Neural progenitor cell (in vitro differentiated cells): ENCODE measurements around the gene MYBPH. TPM values are rescaled to one million over a fixed set of nuclear protein-coding genes. Genes with fewer than 3 reads are reported as not detected.

ENCODE experiments used
- DNase-seq: peaks from one replicate; pipeline ENCODE4 v3.0.0-alpha.2; 2016; ENCODE audit warnings: low spot score
- H2AFZ ChIP-seq: fragments of 200-600 bp; sonication (generic); replicated peaks from 2 replicates; pipeline ENCODE4 v1.6.1; 2016; ENCODE audit warnings: antibody characterized with exemption
- H3F3A ChIP-seq: fragments of 200-600 bp; sonication (generic); 2 replicates; pipeline ENCODE4 v1.6.1; 2016; ENCODE audit warnings: antibody characterized with exemption, low read depth
- H3K27ac ChIP-seq: fragments of 200-600 bp; sonication (generic); 2 replicates; pipeline ENCODE4 v1.5.1; 2016; ENCODE audit warnings: mild to moderate bottlenecking
- H3K27me3 ChIP-seq: fragments of 200-600 bp; sonication (generic); 2 replicates; pipeline ENCODE4 v1.6.1; 2016; ENCODE audit warnings: mild to moderate bottlenecking, moderate library complexity
- H3K36me3 ChIP-seq: fragments of 200-600 bp; sonication (generic); 2 replicates; pipeline ENCODE4 v1.5.1; 2016
- H3K4me1 ChIP-seq: fragments of 200-600 bp; sonication (generic); 2 replicates; pipeline ENCODE4 v1.6.1; 2016; ENCODE audit warnings: mixed run types
- H3K4me2 ChIP-seq: fragments of 200-600 bp; sonication (generic); 2 replicates; pipeline ENCODE4 v1.6.1; 2016
- H3K4me3 ChIP-seq: fragments of 200-600 bp; sonication (generic); 2 replicates; pipeline ENCODE4 v1.5.1; 2016
- H3K79me2 ChIP-seq: fragments of 200-600 bp; sonication (generic); 2 replicates; pipeline ENCODE4 v1.6.1; 2016; ENCODE audit warnings: low read depth
- H3K9ac ChIP-seq: fragments of 200-600 bp; sonication (generic); 2 replicates; pipeline ENCODE4 v1.6.1; 2016
- H3K9me3 ChIP-seq: fragments of 200-600 bp; sonication (generic); 2 replicates; pipeline ENCODE4 v1.5.1; 2016; ENCODE audit warnings: low read depth
- H4K20me1 ChIP-seq: fragments of 200-600 bp; sonication (generic); 2 replicates; pipeline ENCODE4 v1.6.1; 2016; ENCODE audit warnings: low read depth
- H3K27ac Mint-ChIP-seq: 3 replicates; pipeline ENCODE4 v1.8.0; 2021; ENCODE audit warnings: mixed read lengths
- H3K27me3 Mint-ChIP-seq: 2 replicates; pipeline ENCODE4 v1.8.0; 2022; ENCODE audit warnings: low read depth, mild to moderate bottlenecking, inconsistent platforms, moderate library complexity, mixed read lengths; ENCODE audit not compliant: insufficient read depth
- H3K36me3 Mint-ChIP-seq: 3 replicates; pipeline ENCODE4 v1.8.0; 2021; ENCODE audit warnings: mixed read lengths
- H3K4me1 Mint-ChIP-seq: 3 replicates; pipeline ENCODE4 v1.8.0; 2021; ENCODE audit warnings: mixed read lengths
- H3K4me3 Mint-ChIP-seq: 3 replicates; pipeline ENCODE4 v1.8.0; 2021; ENCODE audit warnings: mild to moderate bottlenecking, moderate library complexity, mixed read lengths
- H3K9me3 Mint-ChIP-seq: 3 replicates; pipeline ENCODE4 v1.8.0; 2020; ENCODE audit warnings: mixed read lengths
- EZH2 ChIP-seq: fragments of 200-600 bp; sonication (generic); IDR thresholded peaks from 2 replicates; pipeline ENCODE4 v1.6.1; 2017; ENCODE audit warnings: antibody characterized with exemption, mild to moderate bottlenecking, moderate library complexity
- EZH2phosphoT487 ChIP-seq: fragments of 200-600 bp; sonication (generic); IDR thresholded peaks from 2 replicates; pipeline ENCODE4 v1.6.1; 2017; ENCODE audit warnings: antibody characterized with exemption
- total RNA-seq: library from RNA; depleted of rRNA; stranded (reverse); fragments of >200 nt; gene quantifications from 2 replicates; pipeline ENCODE4 v1.2.3, GENCODE V29; 2015; ENCODE audit warnings: low replicate concordance
- TF ChIP-seq, protein P1 (sequence below): fragments of 200-600 bp; sonication (generic); IDR thresholded peaks from 2 replicates; pipeline ENCODE4 v1.5.1; 2017; ENCODE audit warnings: antibody characterized with exemption, mild to moderate bottlenecking

The MYBPH gene, protein sequence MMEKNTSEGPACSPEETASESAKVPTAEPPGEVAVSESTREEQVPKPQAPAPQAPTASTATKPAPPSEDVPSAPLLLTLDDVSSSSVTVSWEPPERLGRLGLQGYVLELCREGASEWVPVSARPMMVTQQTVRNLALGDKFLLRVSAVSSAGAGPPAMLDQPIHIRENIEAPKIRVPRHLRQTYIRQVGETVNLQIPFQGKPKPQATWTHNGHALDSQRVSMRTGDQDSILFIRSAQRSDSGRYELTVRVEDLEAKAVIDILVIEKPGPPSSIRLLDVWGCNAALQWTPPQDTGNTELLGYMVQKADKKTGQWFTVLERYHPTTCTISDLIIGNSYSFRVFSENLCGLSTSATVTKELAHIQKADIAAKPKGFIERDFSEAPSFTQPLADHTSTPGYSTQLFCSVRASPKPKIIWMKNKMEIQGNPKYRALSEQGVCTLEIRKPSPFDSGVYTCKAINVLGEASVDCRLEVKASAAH
- not detected in 2 replicates for total RNA-seq

DNA sequence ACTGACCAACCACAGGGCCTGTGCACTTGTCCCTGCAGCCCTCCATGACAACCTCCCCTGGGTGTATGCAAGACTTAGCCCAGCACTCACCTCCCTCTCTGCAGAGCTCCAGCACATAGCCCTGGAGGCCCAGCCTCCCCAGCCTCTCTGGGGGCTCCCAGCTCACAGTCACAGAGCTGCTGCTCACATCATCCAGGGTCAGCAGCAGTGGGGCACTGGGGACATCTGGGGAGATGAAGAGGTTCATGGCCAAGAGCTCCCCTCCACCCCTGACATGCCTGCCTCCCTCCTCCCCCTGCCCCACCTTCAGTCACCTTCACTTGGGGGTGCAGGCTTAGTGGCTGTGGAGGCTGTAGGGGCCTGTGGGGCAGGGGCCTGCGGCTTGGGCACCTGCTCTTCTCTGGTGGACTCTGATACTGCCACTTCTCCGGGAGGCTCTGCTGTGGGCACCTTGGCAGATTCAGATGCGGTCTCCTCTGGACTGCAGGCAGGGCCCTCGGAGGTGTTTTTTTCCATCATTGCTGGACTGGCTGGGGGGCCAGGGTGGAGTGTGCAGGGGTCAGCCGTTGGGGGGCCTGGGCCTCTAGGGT is at the start of gene MYBPH:
Gene MYBPH, minus strand, starts transcription at position 590 of the 590 bp plus-strand sequence. Its CDS starts 71 bp downstream, at position 519.
- no peak for DNase-seq
- Histone ChIP-seq H3K36me3 (no peaks in the 10 kb centered on the region), H3K4me3 (no peak within 1 kb of the TSS), H3K4me1 (peaks cover 40% of the 10 kb centered on the region), H3F3A (peaks cover 20% of the 10 kb centered on the region), H4K20me1 (no peaks in the 10 kb centered on the region), H3K9me3 (no peaks in the 10 kb centered on the region), H3K27me3 (no peaks in the 10 kb centered on the region), H3K79me2 (no peaks in the 10 kb centered on the region), H3K9ac (no peak within 1 kb of the TSS), H3K27ac (no peak within 1 kb of the TSS), H2AFZ (no peak within 1 kb of the TSS), H3K4me2 (no peak within 1 kb of the TSS)
- Mint-ChIP-seq H3K4me3 (no peak within 1 kb of the TSS), H3K4me1 (peaks cover 47% of the 10 kb centered on the region), H3K36me3 (no peaks in the 10 kb centered on the region), H3K9me3 (no peaks in the 10 kb centered on the region), H3K27ac (peak within 1 kb of the TSS; percentile 95), H3K27me3 (peaks cover 13% of the 10 kb centered on the region)
- TF ChIP-seq, protein P1, sequence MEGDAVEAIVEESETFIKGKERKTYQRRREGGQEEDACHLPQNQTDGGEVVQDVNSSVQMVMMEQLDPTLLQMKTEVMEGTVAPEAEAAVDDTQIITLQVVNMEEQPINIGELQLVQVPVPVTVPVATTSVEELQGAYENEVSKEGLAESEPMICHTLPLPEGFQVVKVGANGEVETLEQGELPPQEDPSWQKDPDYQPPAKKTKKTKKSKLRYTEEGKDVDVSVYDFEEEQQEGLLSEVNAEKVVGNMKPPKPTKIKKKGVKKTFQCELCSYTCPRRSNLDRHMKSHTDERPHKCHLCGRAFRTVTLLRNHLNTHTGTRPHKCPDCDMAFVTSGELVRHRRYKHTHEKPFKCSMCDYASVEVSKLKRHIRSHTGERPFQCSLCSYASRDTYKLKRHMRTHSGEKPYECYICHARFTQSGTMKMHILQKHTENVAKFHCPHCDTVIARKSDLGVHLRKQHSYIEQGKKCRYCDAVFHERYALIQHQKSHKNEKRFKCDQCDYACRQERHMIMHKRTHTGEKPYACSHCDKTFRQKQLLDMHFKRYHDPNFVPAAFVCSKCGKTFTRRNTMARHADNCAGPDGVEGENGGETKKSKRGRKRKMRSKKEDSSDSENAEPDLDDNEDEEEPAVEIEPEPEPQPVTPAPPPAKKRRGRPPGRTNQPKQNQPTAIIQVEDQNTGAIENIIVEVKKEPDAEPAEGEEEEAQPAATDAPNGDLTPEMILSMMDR: no peak
- no peak for TF ChIP-seq EZH2
- no peak for TF ChIP-seq EZH2phosphoT487

DNA sequence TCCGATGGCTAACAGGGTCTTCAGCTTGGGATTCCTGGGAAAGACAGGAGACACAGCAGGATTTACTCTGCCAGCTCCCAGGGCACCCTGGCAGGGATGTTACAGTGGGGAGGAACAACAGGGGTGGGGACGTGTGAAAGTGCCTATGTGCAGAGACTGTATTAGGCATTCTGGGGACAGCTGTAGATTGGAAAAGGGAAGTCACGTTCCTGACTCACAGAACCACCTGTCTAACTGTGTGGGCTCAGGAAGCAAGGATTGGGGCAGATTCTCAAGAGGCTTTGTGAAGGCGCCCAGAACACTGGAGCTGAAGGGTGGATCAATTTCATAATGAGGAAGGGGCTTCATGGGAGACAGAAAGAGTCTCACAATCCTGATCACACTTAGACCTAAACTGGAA is 49.4 kb upstream of the MYBPH start:
- no peak overlapping the region for H3K4me2 ChIP-seq
- H3K4me3 Mint-ChIP-seq: no peak overlapping the region
- no peaks in the 10 kb centered on the region for H3K36me3 Mint-ChIP-seq
- no peak overlapping the region for H3K27ac Mint-ChIP-seq
- no peak overlapping the region for H3K9ac ChIP-seq
- H3K27me3 Mint-ChIP-seq: peaks cover 15% of the 10 kb centered on the region
- no peak overlapping the region for H2AFZ ChIP-seq
- H3K27me3 ChIP-seq: no peaks in the 10 kb centered on the region
- DNase-seq: no peak
- H3K4me3 ChIP-seq: no peak overlapping the region
- H3K79me2 ChIP-seq: no peaks in the 10 kb centered on the region
- no peaks in the 10 kb centered on the region for H3K9me3 Mint-ChIP-seq
- H3K9me3 ChIP-seq: no peaks in the 10 kb centered on the region
- H3K27ac ChIP-seq: no peak overlapping the region
- no peaks in the 10 kb centered on the region for H3K4me1 ChIP-seq
- no peaks in the 10 kb centered on the region for H3K4me1 Mint-ChIP-seq
- H4K20me1 ChIP-seq: no peaks in the 10 kb centered on the region
- H3K36me3 ChIP-seq: no peaks in the 10 kb centered on the region
- H3F3A ChIP-seq: no peaks in the 10 kb centered on the region
- no peak for TF ChIP-seq EZH2
- TF ChIP-seq EZH2phosphoT487: no peak

DNA sequence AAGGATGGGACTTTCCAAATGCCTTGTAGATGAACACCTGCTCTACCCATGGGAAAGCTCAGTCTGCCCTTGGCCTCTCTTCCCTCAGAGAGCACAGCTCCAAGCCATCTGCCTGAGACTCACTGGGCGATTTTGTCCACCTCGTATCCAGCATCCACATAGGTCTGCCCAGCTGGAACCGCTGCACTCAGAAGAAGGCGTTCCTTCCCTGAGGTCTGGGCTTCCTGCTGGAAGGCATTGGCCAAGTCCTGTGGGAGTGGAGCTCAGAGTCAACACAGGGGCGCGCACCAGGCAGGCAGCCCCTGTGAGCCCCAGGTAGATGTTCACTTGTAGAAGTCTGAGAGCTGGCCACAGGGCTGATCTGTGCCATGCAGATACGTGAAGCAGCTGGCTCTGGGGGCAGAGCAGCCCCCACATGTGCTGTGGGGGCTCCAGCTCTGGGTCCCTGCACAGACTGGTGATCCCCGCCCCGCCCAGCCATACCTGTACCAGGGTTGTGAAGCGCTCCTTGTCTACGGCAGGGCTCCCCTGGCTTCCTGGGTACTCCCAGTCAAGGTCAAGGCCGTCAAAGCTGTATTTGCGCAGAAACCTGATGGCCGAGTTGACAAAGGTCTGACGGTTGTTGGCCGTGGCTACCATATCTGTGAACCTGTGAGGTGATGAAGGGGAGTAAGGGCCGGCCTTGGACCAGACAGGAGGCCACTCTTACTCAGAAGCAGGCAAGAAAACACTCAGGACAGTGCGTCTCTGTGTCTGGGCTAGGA is 47.6 kb upstream of the MYBPH start:
- peaks cover 14% of the 10 kb centered on the region for H3K27me3 Mint-ChIP-seq
- H3F3A ChIP-seq: no peaks in the 10 kb centered on the region
- no peaks in the 10 kb centered on the region for H3K4me1 ChIP-seq
- H3K79me2 ChIP-seq: no peaks in the 10 kb centered on the region
- TF ChIP-seq, protein P1: no peak
- TF ChIP-seq EZH2 (no peak), EZH2phosphoT487 (no peak)
- no peak overlapping the region for H3K4me3 Mint-ChIP-seq
- H3K4me3 ChIP-seq: no peak overlapping the region
- H3K9me3 ChIP-seq: no peaks in the 10 kb centered on the region
- H3K9me3 Mint-ChIP-seq: no peaks in the 10 kb centered on the region
- H3K36me3 Mint-ChIP-seq: no peaks in the 10 kb centered on the region
- no peak overlapping the region for H3K4me2 ChIP-seq
- no peak for DNase-seq
- H3K36me3 ChIP-seq: no peaks in the 10 kb centered on the region
- H3K4me1 Mint-ChIP-seq: no peaks in the 10 kb centered on the region
- H3K27ac ChIP-seq: no peak overlapping the region
- H4K20me1 ChIP-seq: no peaks in the 10 kb centered on the region
- H3K27me3 ChIP-seq: no peaks in the 10 kb centered on the region
- H2AFZ ChIP-seq: no peak overlapping the region
- no peak overlapping the region for H3K9ac ChIP-seq
- no peak overlapping the region for H3K27ac Mint-ChIP-seq
